ENCODE measurements around the gene PER1.

Gene PER1

DNA sequence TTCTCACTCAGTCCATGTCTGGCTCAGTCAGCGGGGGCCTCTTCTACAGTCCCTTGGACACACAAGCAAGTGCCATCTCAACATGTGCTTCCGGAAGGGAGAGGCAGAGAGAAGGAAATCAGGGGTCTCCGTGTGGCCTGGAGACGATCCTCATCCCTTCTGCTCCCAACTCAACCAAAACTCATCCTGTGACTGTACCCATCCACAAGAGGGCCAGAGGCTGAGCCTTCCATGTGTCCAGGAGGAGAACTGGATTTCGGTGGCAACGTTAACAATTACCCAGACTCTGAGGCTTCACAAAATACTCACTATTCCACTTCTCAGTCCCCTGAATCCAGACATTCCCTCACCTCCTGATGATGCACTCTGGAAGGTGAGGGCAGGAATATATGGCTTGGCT lies 56.8 kb downstream of the PER1 start:
- in situ Hi-C loops (cut with MboI; ENCODE audit: low sequenced_read_pairs): no loop called here

DNA sequence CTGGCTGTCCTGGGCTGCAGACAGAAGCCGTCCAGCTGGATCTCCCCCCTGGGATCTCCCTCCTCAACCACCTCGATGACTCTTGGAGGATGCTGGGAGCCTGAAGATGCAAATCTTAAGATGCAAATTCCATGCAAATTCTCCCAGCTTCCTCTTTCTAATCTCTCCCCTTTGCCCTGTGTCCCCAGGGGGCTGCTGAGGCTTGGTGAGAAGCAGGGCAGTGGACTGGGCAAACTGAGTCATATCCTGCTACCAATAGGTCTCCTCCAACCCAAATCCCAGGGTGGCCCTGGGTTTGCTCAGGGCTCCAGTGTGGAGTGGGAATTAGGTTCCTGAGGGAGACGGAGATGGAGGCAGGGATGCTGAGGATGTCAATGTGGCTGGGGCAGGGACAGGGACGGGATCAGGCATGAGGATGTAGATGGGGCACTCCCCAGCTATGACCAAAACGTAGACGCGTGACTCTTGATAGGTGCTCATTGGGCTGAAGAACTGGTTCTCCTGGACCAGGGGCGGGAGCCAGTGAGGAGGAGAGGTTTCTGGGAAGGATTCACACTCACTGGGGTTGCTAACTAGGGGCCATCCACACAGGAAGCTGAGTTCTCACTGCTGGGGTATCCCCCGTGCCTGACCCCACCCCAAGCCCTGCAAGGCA lies 61.0 kb downstream of the PER1 start:
- in situ Hi-C loops (cut with MboI; ENCODE audit: low sequenced_read_pairs): no loop called here

Measured in HL-60/S4 treated with retinoic acid at 250 ng/mL for 4 days and 3 days (cell line).